ENCODE results near the gene SRGAP1. TPM values are rescaled to one million over a fixed set of nuclear protein-coding genes. Genes with fewer than 3 reads are reported as not detected.

Gene SRGAP1
- total and polyA plus RNA-seq, 9 donors = 4.7 to 10.5 (median 5.7) TPM

DNA sequence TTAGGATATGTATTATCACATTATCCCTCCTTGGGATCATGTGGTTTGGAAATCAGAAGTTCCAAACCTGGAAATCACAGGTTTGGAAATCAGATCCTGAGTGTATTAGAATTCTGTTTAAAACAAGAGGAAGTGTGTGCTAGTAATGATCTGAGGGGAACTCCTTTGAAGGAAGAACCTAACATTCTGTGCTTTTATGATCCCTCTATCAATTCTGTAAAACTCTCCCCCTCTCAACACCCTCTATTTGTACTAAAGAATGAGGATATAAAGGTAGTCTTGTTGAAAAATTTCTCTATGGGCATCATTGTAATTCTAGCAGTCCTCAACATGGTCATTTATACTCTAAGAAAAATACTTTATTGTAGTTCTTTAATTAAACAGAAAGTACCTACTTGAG, 97.4 kb downstream of the SRGAP1 start:
- no peak for DNase-seq
- no peak overlapping the region for H3K27ac ChIP-seq (ENCODE audit: low read length)
- peaks cover 12% of the 10 kb centered on the region for H3K4me1 ChIP-seq (ENCODE audit: control insufficient read depth, insufficient read depth, low read length)
- no peak overlapping the region for H3K4me3 ChIP-seq (ENCODE audit: low read length)
- H3K36me3 ChIP-seq (ENCODE audit: control insufficient read depth, insufficient read depth, low read length) = no peaks in the 10 kb centered on the region
- H3K9me3 ChIP-seq (replicated peaks; ENCODE audit: control insufficient read depth, low read depth, low read length) = no peaks in the 10 kb centered on the region
- H3K27me3 ChIP-seq (ENCODE audit: control insufficient read depth, insufficient read depth, low read length) = no peaks in the 10 kb centered on the region

DNA sequence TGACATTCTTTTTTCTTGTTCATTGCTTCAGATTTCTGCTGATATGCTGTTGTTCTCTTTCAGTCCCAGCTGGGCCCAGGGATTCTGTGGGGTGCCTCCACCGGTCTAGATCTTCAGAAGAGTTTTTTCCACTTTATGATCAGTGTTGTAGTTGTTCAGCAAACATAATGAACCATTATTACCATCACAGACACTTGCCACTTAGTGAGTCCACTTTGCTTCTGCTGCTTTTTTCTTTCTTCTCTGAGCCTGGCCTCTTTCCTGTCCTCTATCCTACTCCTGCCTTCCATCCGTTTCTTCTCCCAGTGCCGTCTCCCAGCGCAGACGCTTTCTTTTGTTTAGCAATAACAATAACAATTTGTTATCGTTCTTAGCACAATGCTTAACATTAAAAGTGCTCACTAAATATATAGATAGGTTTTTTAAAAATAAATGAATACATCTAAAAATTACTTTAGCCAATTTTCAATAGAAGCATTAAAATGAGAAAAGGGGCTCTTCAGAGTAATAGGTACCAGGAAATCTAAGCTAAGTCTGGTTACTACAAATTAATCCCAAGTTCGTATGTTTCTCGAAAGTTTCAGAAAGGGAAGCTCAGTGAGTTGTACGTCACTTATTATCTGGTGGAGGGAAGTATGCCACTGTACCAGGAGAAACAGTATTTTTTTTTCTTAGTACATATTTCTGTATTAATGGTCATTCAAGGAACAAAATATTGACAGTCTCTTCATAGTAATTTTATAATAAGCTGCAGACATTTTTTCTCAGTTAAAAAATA, 98.2 kb downstream of the SRGAP1 start:
- no peaks in the 10 kb centered on the region for H3K36me3 ChIP-seq (ENCODE audit: control insufficient read depth, insufficient read depth, low read length)
- no peaks in the 10 kb centered on the region for H3K9me3 ChIP-seq (replicated peaks; ENCODE audit: control insufficient read depth, low read depth, low read length)
- WGBS (ENCODE audit: insufficient coverage) = no CpG with 5 or more reads among the region's 9 CpGs
- H3K27ac ChIP-seq (ENCODE audit: low read length) = no peak overlapping the region
- DNase-seq = no peak
- H3K4me1 ChIP-seq (ENCODE audit: control insufficient read depth, insufficient read depth, low read length) = peaks cover 11% of the 10 kb centered on the region
- no peak overlapping the region for H3K4me3 ChIP-seq (ENCODE audit: low read length)
- no peaks in the 10 kb centered on the region for H3K27me3 ChIP-seq (ENCODE audit: control insufficient read depth, insufficient read depth, low read length)

GRCh38 chr12:63944034-63944579, 99.6 kb downstream of the SRGAP1 start:
- H3K27ac ChIP-seq (ENCODE audit: low read length) = no peak overlapping the region
- WGBS (ENCODE audit: insufficient coverage) = no CpG with 5 or more reads among the region's 2 CpGs

DNA sequence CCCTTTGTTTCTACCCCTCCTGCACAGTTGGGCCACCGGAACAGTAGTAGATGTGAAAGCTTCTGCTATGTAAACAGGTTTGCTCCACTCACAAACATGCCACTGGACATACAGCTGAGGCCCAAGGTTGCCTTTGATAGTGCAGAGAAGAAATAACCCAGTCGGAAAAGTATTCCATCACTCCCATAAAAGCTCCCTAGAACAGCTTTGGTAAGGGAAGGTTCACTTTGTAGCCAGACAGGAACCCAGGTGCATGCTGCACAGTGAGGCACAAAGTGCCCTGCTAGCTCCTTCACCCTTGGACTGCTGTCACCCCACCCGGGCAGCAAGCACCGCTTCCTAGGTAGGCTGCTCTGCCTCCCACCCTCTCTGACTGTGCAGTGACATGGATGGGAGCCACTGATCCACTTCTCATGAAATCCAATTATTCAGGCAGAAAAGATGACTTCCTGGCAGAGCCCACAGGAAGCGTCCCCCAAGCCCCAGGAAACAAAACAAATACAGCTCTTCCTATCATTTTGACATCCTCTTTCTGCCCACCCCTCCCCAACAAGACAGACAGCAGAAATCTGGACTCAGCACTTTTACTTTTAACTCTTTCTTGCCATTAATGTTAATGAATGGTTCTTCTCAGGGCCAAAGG, 100.2 kb downstream of the SRGAP1 start:
- WGBS (ENCODE audit: insufficient coverage) = 52% methylated on average over 3 of the region's 5 CpGs
- Histone ChIP-seq H3K36me3 (ENCODE audit: control insufficient read depth, insufficient read depth, low read length) (no peaks in the 10 kb centered on the region), H3K9me3 (replicated peaks; ENCODE audit: control insufficient read depth, low read depth, low read length) (no peaks in the 10 kb centered on the region), H3K27ac (ENCODE audit: low read length) (no peak overlapping the region), H3K4me3 (ENCODE audit: low read length) (no peak overlapping the region), H3K4me1 (ENCODE audit: control insufficient read depth, insufficient read depth, low read length) (peaks cover 7% of the 10 kb centered on the region), H3K27me3 (ENCODE audit: control insufficient read depth, insufficient read depth, low read length) (no peaks in the 10 kb centered on the region)
- DNase-seq = peak; percentile 62

More at GRCh38 chr12:63944034-63944579, 99.6 kb downstream of the SRGAP1 start:
- Histone ChIP-seq H3K27me3 (ENCODE audit: control insufficient read depth, insufficient read depth, low read length) (no peaks in the 10 kb centered on the region), H3K4me3 (ENCODE audit: low read length) (no peak overlapping the region), H3K4me1 (ENCODE audit: control insufficient read depth, insufficient read depth, low read length) (peaks cover 7% of the 10 kb centered on the region), H3K9me3 (replicated peaks; ENCODE audit: control insufficient read depth, low read depth, low read length) (no peaks in the 10 kb centered on the region), H3K36me3 (ENCODE audit: control insufficient read depth, insufficient read depth, low read length) (no peaks in the 10 kb centered on the region)
- DNase-seq = no peak

DNA sequence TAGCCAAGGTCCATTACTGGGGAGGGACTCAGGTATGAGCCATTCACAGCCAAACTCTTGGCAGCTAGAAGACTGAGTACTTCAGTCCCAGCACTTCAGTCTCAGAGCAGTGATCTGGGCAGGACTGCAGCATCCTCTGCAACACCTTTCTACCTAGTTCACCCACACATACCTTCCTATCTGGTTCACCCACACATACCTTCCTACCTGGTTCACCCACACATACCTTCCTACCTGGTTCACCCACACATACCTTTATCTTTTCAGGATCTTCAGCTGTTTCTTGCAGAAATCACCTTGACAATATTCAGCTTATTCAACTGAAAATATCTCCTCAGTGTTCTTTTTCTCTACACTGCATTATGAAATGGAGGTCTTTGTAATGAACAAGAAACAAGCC, 101.3 kb downstream of the SRGAP1 start:
- no peak for DNase-seq
- no peaks in the 10 kb centered on the region for H3K9me3 ChIP-seq (replicated peaks; ENCODE audit: control insufficient read depth, low read depth, low read length)
- no peak overlapping the region for H3K27ac ChIP-seq (ENCODE audit: low read length)
- no peaks in the 10 kb centered on the region for H3K27me3 ChIP-seq (ENCODE audit: control insufficient read depth, insufficient read depth, low read length)
- no peaks in the 10 kb centered on the region for H3K36me3 ChIP-seq (ENCODE audit: control insufficient read depth, insufficient read depth, low read length)
- peaks cover 7% of the 10 kb centered on the region for H3K4me1 ChIP-seq (ENCODE audit: control insufficient read depth, insufficient read depth, low read length)
- H3K4me3 ChIP-seq (ENCODE audit: low read length) = no peak overlapping the region

DNA sequence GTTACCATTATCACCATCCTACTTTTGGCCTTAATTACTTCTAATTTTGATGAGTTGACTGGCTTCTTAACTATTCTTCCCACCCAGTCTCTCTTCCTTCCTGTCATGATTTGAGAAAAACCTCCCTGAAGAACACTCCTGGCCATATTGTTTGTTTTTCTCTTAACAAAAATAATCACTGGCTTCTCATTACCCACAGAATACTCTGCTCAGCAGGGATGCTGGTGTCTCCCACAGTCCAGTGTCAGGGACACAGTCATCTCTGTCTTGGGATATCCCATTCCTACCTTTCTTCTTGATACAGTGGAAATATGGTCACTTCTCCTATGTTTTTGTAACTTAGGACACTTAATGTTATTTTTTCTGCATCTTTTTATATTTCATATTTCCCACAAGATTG, 103.7 kb downstream of the SRGAP1 start:
- Histone ChIP-seq H3K36me3 (ENCODE audit: control insufficient read depth, insufficient read depth, low read length) (no peaks in the 10 kb centered on the region), H3K9me3 (replicated peaks; ENCODE audit: control insufficient read depth, low read depth, low read length) (no peaks in the 10 kb centered on the region), H3K4me1 (ENCODE audit: control insufficient read depth, insufficient read depth, low read length) (peaks cover 7% of the 10 kb centered on the region), H3K4me3 (ENCODE audit: low read length) (no peak overlapping the region), H3K27ac (ENCODE audit: low read length) (no peak overlapping the region), H3K27me3 (ENCODE audit: control insufficient read depth, insufficient read depth, low read length) (no peaks in the 10 kb centered on the region)
- no peak for DNase-seq

DNA sequence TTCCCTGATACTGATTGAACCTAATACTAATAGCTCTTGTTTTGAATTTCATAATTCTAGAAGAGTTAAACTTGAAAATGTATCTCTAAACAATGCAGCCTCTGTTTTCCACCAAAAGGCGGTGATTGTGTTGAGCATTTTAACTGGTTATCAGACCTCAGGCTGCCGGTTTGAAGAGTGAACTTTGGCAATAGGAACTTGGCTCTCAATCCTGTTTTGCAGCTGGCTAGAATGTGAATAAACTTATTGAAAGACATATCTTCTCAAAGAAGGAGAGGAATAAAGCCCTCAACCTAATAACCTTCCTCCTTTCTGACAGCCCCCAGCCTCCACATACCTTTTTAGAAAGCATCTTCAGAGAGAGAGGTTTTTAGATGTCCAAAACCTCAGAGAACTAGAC, 105.4 kb downstream of the SRGAP1 start:
- Histone ChIP-seq H3K4me1 (ENCODE audit: control insufficient read depth, insufficient read depth, low read length) (peaks cover 3% of the 10 kb centered on the region), H3K9me3 (replicated peaks; ENCODE audit: control insufficient read depth, low read depth, low read length) (no peaks in the 10 kb centered on the region), H3K4me3 (ENCODE audit: low read length) (no peak overlapping the region), H3K27me3 (ENCODE audit: control insufficient read depth, insufficient read depth, low read length) (no peaks in the 10 kb centered on the region), H3K36me3 (ENCODE audit: control insufficient read depth, insufficient read depth, low read length) (no peaks in the 10 kb centered on the region), H3K27ac (ENCODE audit: low read length) (no peak overlapping the region)
- DNase-seq = peak; percentile 85
- WGBS (ENCODE audit: insufficient coverage) = no CpG with 5 or more reads among the region's 2 CpGs

- WGBS (ENCODE audit: insufficient coverage) = no CpG with 5 or more reads among the region's 1 CpG
- Histone ChIP-seq H3K36me3 (ENCODE audit: control insufficient read depth, insufficient read depth, low read length) (no peaks in the 10 kb centered on the region), H3K4me1 (ENCODE audit: control insufficient read depth, insufficient read depth, low read length) (peaks cover 3% of the 10 kb centered on the region), H3K27me3 (ENCODE audit: control insufficient read depth, insufficient read depth, low read length) (no peaks in the 10 kb centered on the region), H3K4me3 (ENCODE audit: low read length) (no peak overlapping the region), H3K9me3 (replicated peaks; ENCODE audit: control insufficient read depth, low read depth, low read length) (no peaks in the 10 kb centered on the region), H3K27ac (ENCODE audit: low read length) (no peak overlapping the region)
- DNase-seq = no peak
These were observed 108.5 kb downstream of the SRGAP1 start for GRCh38 chr12:63952995-63953394.

DNA sequence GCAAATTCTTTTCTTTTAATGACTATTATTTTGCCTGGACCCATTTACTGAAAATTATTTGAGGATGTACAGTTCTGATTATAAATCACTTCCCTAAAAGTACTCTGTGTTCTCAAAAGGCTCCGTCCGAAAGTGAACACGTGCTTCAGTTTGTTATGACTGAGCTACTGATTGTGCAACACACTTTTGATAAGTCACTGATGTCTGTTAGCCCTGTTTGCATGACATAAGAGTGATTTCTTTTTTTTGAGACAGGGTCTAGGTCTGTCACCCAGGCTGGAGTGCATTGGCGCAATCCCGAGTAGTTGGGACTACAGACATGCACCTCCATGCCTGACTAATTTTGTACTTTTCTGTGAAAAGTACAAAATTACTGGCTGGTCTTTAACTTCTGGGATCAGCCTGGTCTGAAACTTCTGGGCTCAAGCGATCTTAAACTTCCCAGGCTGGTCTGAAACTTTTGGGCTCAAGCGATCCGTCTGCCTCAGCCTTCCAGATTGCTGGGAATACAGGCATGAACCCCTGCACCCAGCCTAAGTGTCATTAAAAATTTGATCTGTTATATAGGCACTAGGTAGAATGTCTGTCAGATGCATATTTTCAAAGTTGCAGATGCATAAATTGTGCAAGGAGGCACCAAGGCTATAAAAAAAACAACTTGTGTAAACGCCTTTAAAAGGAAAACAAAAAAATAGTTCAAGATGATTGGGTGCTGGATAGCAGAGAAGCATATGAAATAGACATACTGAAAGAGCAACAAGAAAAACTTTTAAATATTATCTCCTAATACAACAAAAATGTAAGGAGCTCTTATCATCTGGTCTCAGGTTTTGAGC, 111.5 kb downstream of the SRGAP1 start:
- Histone ChIP-seq H3K4me1 (ENCODE audit: control insufficient read depth, insufficient read depth, low read length) (peaks cover 2% of the 10 kb centered on the region), H3K9me3 (replicated peaks; ENCODE audit: control insufficient read depth, low read depth, low read length) (no peaks in the 10 kb centered on the region), H3K4me3 (ENCODE audit: low read length) (no peak overlapping the region), H3K27me3 (ENCODE audit: control insufficient read depth, insufficient read depth, low read length) (no peaks in the 10 kb centered on the region), H3K27ac (ENCODE audit: low read length) (no peak overlapping the region), H3K36me3 (ENCODE audit: control insufficient read depth, insufficient read depth, low read length) (no peaks in the 10 kb centered on the region)
- DNase-seq = peak; percentile 75
- WGBS (ENCODE audit: insufficient coverage) = 100% methylated on average over 2 of the region's 9 CpGs

DNA sequence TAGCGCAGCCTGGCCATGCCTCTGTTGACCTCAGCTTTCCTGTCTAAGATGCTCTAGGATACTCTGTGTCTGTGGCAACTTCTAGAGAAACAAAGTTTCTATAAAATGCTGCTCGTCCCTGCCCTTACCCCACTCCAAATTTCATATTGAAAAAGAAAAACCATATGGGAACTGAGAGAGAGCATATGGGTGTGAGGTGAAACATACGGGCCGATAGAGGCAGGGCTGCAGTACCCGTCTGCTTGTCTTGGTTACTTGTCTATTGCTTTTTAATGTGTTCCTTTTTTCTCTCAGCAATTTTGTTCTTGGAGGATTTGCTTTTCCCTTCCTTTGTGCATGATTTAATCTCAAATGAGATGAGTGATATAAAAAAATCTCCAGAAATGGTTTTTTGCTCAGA, 113.0 kb downstream of the SRGAP1 start:
- no peak overlapping the region for H3K27ac ChIP-seq (ENCODE audit: low read length)
- no peaks in the 10 kb centered on the region for H3K9me3 ChIP-seq (replicated peaks; ENCODE audit: control insufficient read depth, low read depth, low read length)
- no peaks in the 10 kb centered on the region for H3K27me3 ChIP-seq (ENCODE audit: control insufficient read depth, insufficient read depth, low read length)
- no peak for DNase-seq
- H3K4me1 ChIP-seq (ENCODE audit: control insufficient read depth, insufficient read depth, low read length) = peaks cover 2% of the 10 kb centered on the region
- no peaks in the 10 kb centered on the region for H3K36me3 ChIP-seq (ENCODE audit: control insufficient read depth, insufficient read depth, low read length)
- no peak overlapping the region for H3K4me3 ChIP-seq (ENCODE audit: low read length)
- 67% methylated on average over 1 of the region's 5 CpGs for WGBS (ENCODE audit: insufficient coverage)

Data from muscle of leg (tissue), 11 donors.